K562 (cell line): Measurements from ENCODE around the gene NODAL. TPM values are rescaled to one million over a fixed set of nuclear protein-coding genes. Genes with fewer than 3 reads are reported as not detected.

Experiments
- ATAC-seq: fragments of 200-7000 bp; cut with Tn5 transposase; 3 replicates; pipeline ENCODE4 v1.9.1; 2020; ENCODE audit warnings: moderate library complexity
- BruUV-seq: library from RNA; stranded (reverse); fragments of 400-500 nt; replicated peaks from 2 replicates; lab custom pipeline; 2021; lab: Mats Ljungman, UMichigan
- CTCF ChIA-PET: fragments of 300-600 bp; formaldehyde crosslinking; extraction: SDS; loops from one replicate; lab custom pipeline; 2021; ENCODE audit warnings: low intra/inter-chr PET ratio; lab: Yijun Ruan, JAX
- POLR2A ChIA-PET: fragments of 300-600, 350-650 bp; sonication (Branson Sonifier 250); formaldehyde crosslinking; extraction: SDS; loops from one replicate; lab custom pipeline; 2021; ENCODE audit warnings: antibody characterized with exemption, inconsistent platforms; lab: Yijun Ruan, JAX
- DNase-seq, 4 experiments: peaks; one replicate each; pipeline versions ENCODE4 v3.0.0 to v3.0.0-alpha.2; 2011 to 2018; ENCODE audit warnings: low spot score in 3 of 4, mixed read lengths in 3 of 4; ENCODE audit errors: extremely low read depth in 1 of 4
- FAIRE-seq: peaks from 2 replicates; lab custom pipeline; 2011; peaks lifted over from hg19 to GRCh38; lab: Jason Lieb, UNC
- H2AFZ ChIP-seq: 2 replicates; pipeline ENCODE4 v1.6.0; 2011; ENCODE audit warnings: low read depth, low read length, control low read depth, inconsistent platforms
- H3K27ac ChIP-seq: fragments of 200-600 bp; 3 replicates; pipeline ENCODE4 v1.8.0; 2011; ENCODE audit warnings: low read depth, mild to moderate bottlenecking, control low read depth, inconsistent platforms, low read length, moderate library complexity, mixed read lengths; ENCODE audit errors: extremely low read depth
- H3K27me3 ChIP-seq, 2 experiments: fragments of 300-600 bp in 1 of 2; 2 replicates in 1 of 2; 3 replicates in 1 of 2; pipeline versions ENCODE4 v1.6.0 to v1.8.0; 2011; ENCODE audit warnings: inconsistent platforms in 2 of 2, low read length in 2 of 2, mild to moderate bottlenecking in 1 of 2, mixed read lengths in 1 of 2, moderate library complexity in 1 of 2; ENCODE audit not compliant: control insufficient read depth in 2 of 2, insufficient read depth in 2 of 2
- H3K36me3 ChIP-seq: fragments of 300-600 bp; 3 replicates; pipeline ENCODE4 v1.8.0; 2011; ENCODE audit warnings: mild to moderate bottlenecking, low read length, inconsistent platforms; ENCODE audit not compliant: control insufficient read depth, insufficient read depth
- H3K4me1 ChIP-seq, 2 experiments: fragments of 200-600 bp in 1 of 2; replicated peaks in 1 of 2; 2 replicates in 1 of 2; 3 replicates in 1 of 2; pipeline versions ENCODE4 v1.5.1 to v1.8.0; 2011; ENCODE audit warnings: inconsistent platforms in 2 of 2, low read length in 2 of 2, mild to moderate bottlenecking in 1 of 2, mixed read lengths in 1 of 2, moderate library complexity in 1 of 2; ENCODE audit not compliant: control insufficient read depth in 2 of 2, insufficient read depth in 2 of 2
- H3K4me2 ChIP-seq: 2 replicates; pipeline ENCODE4 v1.6.1; 2011; ENCODE audit warnings: low read length, control low read depth, inconsistent platforms, mixed read lengths; ENCODE audit not compliant: insufficient read depth
- H3K4me3 ChIP-seq: fragments of 200-600 bp; sonication (generic), shearing (Covaris generic); 2 replicates; pipeline ENCODE4 v1.5.1; 2016; ENCODE audit warnings: control low read depth, inconsistent platforms
- H3K79me2 ChIP-seq: fragments of 200-600 bp; 3 replicates; pipeline ENCODE4 v1.8.0; 2011; ENCODE audit warnings: low read length, inconsistent platforms; ENCODE audit not compliant: control insufficient read depth, insufficient read depth
- H3K9ac ChIP-seq, 2 experiments: 2 replicates each; pipeline versions ENCODE4 v1.6.0 to v1.6.1; 2011; ENCODE audit warnings: low read depth in 2 of 2, low read length in 2 of 2, control low read depth in 1 of 2, inconsistent platforms in 1 of 2, mild to moderate bottlenecking in 1 of 2, mixed read lengths in 1 of 2; ENCODE audit not compliant: insufficient read depth in 1 of 2
- H3K9me1 ChIP-seq: one replicate; pipeline ENCODE4 v1.6.0; 2011; ENCODE audit warnings: inconsistent platforms, mild to moderate bottlenecking, low read length, moderate library complexity; ENCODE audit not compliant: control insufficient read depth, insufficient read depth
- H3K9me3 ChIP-seq: replicated peaks from 2 replicates; pipeline ENCODE4 v1.5.1; 2011; ENCODE audit warnings: low read depth, low read length, inconsistent platforms; ENCODE audit not compliant: control insufficient read depth, insufficient read depth
- H4K20me1 ChIP-seq: replicated peaks from 2 replicates; pipeline ENCODE4 v1.6.1; 2011; ENCODE audit warnings: low read length, inconsistent platforms, mixed read lengths; ENCODE audit not compliant: control insufficient read depth, insufficient read depth
- CBX1 ChIP-seq: sonication (generic); IDR thresholded peaks from 2 replicates; pipeline ENCODE4 v1.6.1; 2016; ENCODE audit warnings: antibody characterized with exemption, low read depth, mild to moderate bottlenecking
- PHF8 ChIP-seq: fragments of 200-600 bp; sonication (generic); IDR thresholded peaks from 2 replicates; pipeline ENCODE4 v1.6.1; 2012; ENCODE audit warnings: mixed run types, mild to moderate bottlenecking, inconsistent platforms, low read length, moderate library complexity, borderline replicate concordance
- SIX5 ChIP-seq, 2 experiments: IDR thresholded peaks; 2 replicates each; pipeline ENCODE4 v1.6.1; 2011; ENCODE audit warnings: low read length in 2 of 2, borderline replicate concordance in 1 of 2, low read depth in 1 of 2, mild to moderate bottlenecking in 1 of 2, moderate library complexity in 1 of 2; ENCODE audit not compliant: insufficient read depth in 1 of 2
- ZBTB33 ChIP-seq: sonication (generic); formaldehyde crosslinking; IDR thresholded peaks from 2 replicates; pipeline ENCODE4 v1.8.1; 2023; ENCODE audit warnings: mild to moderate bottlenecking, missing genetic modification reagents
- ZNF121 ChIP-seq: sonication (generic); formaldehyde crosslinking; conservative IDR thresholded peaks from 2 replicates; pipeline ENCODE4 v1.8.0; 2022; ENCODE audit warnings: missing genetic modification reagents
- WGBS: fragments of 100-300 bp; shearing (Covaris generic); methylation state at CpG from one replicate; pipeline ENCODE4 v1.1.6; 2016; ENCODE audit warnings: low coverage, mixed read lengths; ENCODE audit not compliant: insufficient coverage; ENCODE audit errors: missing lambda C conversion rate; 5-methylcytosine and 5-hydroxymethylcytosine counted together
- in situ Hi-C: fragments of 300-500 bp; cut with MboI; formaldehyde crosslinking; loops from 4 replicates; pipeline ENCODE4 v1.15.0; 2018; ENCODE audit warnings: inconsistent platforms, mixed read lengths
- intact Hi-C: fragments of 100-400 bp; cut with micrococcal nuclease; formaldehyde crosslinking; loops from 2 replicates; pipeline ENCODE4 v1.14.2; 2022
- polyA plus RNA-seq, 8 experiments: library from polyadenylated mRNA; depleted of rRNA in 4 of 8; stranded (reverse) in 5 of 8; unstranded in 3 of 8; fragments of >200 nt; fragmentation: Nextera tagmentation in 2 of 8; fragmentation: Illumina TruSeq in 1 of 8; extraction: Ambion mirVana in 2 of 8; extraction: Trizol in 1 of 8; gene quantifications; 2 replicates each; pipeline versions ENCODE4 v1.2.1 to v1.2.3, GENCODE V29; 2011 to 2014; ENCODE audit warnings: inconsistent platforms in 1 of 8, missing spikeins in 1 of 8
- total RNA-seq, 7 experiments: library from RNA; depleted of rRNA in 6 of 7; stranded (reverse); fragments of >200 nt in 6 of 7; fragmentation: Illumina TruSeq in 2 of 7; extraction: Trizol in 2 of 7; gene quantifications; 2 replicates each; pipeline versions ENCODE4 v1.2.1 to v1.2.3, GENCODE V29; 2011 to 2021; ENCODE audit warnings: low replicate concordance in 1 of 7

The NODAL gene
- total and polyA plus RNA-seq, 9 of the 15 experiments (the other 6 are each of a cell fraction or from before 2014, with no cell fraction given): not detected

- TF ChIP-seq ZBTB33 (CRISPR knock-in tag): 0 out of 2 replicates have a peak, but pooled peaks have one; percentile 3
- TF ChIP-seq CBX1: no peak
- TF ChIP-seq PHF8: no peak
Measured at GRCh38 chr10:70441161-70441894, at the start of gene NODAL (continued).

- in situ Hi-C loops: no loop called here
- DNase-seq (no peak), ATAC-seq (no peak), FAIRE-seq (no peak)
- whole genome bisulfite sequencing: 2% methylated on average over 4 of the region's 4 CpGs
- H3K4me2 ChIP-seq: no peak overlapping the region
- no peak overlapping the region for H3K9ac ChIP-seq
- no peaks in the 10 kb centered on the region for H3K9me1 ChIP-seq
- no peak overlapping the region for H2AFZ ChIP-seq
- TF ChIP-seq ZNF121 (CRISPR knock-in tag) (0 out of 2 replicates have a peak, but pooled peaks have one; percentile 2), SIX5 (IDR thresholded peaks at IDR 0.05; ENCODE audit: borderline replicate concordance in 1 of 2, insufficient read depth in 1 of 2, low read depth in 1 of 2, low read length in 2 of 2) (no peak)
- intact Hi-C loops: no loop called here
- H3K79me2 ChIP-seq: no peaks in the 10 kb centered on the region
- no peaks in the 10 kb centered on the region for H3K4me1 ChIP-seq
- H3K27me3 ChIP-seq: peaks cover 62 to 75% of the 10 kb centered on the region in 2 experiments
- CTCF ChIA-PET: no interaction called here
- POLR2A ChIA-PET: no interaction called here
- no peak overlapping the region for H3K27ac ChIP-seq
- H3K9me3 ChIP-seq: no peaks in the 10 kb centered on the region
- H3K4me3 ChIP-seq: no peak overlapping the region
- no peaks in the 10 kb centered on the region; the same call in none of the 2 replicates for H4K20me1 ChIP-seq
- H3K36me3 ChIP-seq: no peaks in the 10 kb centered on the region
- no TSS peak for BruUV-seq
Measured at GRCh38 chr10:70490142-70490541, 48.7 kb upstream of the NODAL start.
